ENCODE data around the gene SYCP2.

DNA sequence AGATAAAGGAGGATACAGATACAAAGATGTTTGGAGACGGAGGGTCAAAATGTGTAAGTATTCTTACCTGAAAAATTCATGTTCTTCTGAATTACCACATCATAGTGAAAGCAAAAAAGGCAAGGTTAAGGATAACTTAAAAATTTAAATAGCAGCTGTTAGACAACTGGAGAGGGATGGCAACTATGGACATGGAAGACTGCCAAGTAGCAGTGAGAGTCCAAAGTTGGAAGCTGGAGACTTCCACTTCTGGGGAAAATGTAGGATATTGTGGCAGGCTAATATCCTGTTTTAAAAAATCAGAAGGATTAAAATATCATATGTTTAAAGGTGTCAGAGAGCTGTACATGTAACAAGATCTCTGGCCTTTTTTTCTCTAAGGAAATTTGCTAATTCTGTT lies 29.8 kb downstream of the SYCP2 start:
- TF ChIP-seq, protein P1, sequence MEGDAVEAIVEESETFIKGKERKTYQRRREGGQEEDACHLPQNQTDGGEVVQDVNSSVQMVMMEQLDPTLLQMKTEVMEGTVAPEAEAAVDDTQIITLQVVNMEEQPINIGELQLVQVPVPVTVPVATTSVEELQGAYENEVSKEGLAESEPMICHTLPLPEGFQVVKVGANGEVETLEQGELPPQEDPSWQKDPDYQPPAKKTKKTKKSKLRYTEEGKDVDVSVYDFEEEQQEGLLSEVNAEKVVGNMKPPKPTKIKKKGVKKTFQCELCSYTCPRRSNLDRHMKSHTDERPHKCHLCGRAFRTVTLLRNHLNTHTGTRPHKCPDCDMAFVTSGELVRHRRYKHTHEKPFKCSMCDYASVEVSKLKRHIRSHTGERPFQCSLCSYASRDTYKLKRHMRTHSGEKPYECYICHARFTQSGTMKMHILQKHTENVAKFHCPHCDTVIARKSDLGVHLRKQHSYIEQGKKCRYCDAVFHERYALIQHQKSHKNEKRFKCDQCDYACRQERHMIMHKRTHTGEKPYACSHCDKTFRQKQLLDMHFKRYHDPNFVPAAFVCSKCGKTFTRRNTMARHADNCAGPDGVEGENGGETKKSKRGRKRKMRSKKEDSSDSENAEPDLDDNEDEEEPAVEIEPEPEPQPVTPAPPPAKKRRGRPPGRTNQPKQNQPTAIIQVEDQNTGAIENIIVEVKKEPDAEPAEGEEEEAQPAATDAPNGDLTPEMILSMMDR (IDR thresholded peaks at IDR 0.05): no peak
- TF ChIP-seq POLR2A (IDR thresholded peaks at IDR 0.05) (no peak), POLR2AphosphoS5 (IDR thresholded peaks at IDR 0.05) (no peak)
